HG02610 (cell line): ENCODE data around the gene UST.
A peak's percentile ranks its signal among the peaks of the same experiment; 100 is the strongest.
"Not testable (repeated sequence)": the region's sequence is repeated elsewhere in the genome, so short reads cannot be mapped to it uniquely, and the experiment has no call there.

Source experiments
- ATAC-seq: cut with Tn5 transposase; IDR thresholded peaks from one replicate; pipeline ENCODE4 v1.9.1; 2021; ENCODE audit warnings: mild to moderate bottlenecking, moderate library complexity; ENCODE audit not compliant: unreplicated experiment

Gene UST

DNA sequence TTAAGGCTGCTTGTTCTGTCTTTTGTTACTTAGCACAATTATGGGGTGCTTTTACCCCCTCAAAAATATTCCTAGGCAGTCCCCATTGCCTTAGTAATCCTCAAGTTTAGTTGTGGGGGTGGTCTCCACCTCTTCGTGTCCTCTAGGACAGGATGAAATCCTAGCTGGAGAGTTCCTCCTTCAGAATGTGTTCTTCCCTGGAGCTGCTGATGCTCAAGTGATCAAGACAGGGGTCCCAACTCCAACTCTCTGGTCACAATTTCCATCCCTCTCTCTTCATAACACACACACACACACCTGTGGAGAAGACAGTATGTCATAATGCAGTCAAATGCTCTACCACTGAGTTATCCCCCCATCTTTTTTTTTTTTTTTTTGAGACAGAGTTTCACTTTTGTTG lies 280.7 kb downstream of the UST start:
- ATAC-seq = no peak

DNA sequence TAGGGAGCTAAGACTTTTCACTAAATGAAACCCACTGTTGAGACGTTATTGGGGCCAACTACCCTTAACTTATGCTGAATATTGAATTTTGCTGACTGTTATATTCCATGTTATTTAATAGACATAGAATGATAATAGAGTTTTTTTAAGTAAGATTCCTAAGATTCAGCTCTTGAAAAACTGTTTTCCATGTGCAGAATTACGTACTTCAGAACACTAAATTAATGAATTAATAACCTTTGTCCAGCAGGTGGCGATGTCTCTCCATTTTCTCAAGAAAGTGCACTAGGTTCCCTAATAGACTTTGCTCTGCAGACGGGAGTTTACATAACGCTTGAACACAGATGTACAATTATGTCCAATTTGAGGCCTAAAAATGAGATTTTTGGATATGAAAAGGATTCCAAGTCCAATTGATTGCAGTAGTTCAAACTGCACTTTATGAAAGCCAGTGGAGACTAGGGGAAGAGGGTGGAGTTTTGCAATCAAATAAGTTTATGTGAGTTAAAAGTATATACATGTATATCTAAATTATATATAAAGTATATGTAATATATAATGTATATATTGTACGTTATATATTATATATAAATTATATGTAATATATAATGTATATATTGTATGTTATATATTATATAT lies 282.1 kb downstream of the UST start:
- no peak for ATAC-seq

DNA sequence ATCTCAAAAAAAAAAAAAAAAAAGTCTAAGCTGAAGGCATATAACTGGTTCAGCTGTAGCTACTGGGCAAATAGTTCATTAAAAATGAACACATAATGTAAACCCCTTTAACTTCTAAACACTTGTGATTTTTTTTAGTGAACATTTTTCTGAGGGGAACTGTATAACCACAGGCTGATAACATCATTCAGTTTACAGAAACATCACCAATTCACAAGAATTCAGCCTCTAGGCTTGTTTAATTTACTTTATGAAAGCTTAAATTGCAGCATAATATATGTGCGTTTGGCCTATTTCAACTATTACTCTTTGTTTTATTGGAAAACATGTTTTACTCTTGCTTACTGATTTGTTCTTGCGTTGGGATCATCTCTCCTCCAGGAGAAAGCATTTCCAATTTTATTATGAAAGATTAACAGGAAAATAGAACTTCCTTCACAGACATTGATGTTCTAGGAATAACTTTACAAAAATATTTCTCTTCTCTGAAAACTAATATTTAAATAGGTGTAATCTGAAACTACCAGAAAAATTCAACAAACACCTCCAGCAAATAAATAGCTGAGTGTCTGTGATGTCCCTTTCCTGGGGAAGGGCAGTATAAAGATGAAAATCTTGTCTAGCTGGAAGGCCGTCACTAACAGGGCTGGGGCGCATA lies 284.5 kb downstream of the UST start:
- ATAC-seq = no peak

DNA sequence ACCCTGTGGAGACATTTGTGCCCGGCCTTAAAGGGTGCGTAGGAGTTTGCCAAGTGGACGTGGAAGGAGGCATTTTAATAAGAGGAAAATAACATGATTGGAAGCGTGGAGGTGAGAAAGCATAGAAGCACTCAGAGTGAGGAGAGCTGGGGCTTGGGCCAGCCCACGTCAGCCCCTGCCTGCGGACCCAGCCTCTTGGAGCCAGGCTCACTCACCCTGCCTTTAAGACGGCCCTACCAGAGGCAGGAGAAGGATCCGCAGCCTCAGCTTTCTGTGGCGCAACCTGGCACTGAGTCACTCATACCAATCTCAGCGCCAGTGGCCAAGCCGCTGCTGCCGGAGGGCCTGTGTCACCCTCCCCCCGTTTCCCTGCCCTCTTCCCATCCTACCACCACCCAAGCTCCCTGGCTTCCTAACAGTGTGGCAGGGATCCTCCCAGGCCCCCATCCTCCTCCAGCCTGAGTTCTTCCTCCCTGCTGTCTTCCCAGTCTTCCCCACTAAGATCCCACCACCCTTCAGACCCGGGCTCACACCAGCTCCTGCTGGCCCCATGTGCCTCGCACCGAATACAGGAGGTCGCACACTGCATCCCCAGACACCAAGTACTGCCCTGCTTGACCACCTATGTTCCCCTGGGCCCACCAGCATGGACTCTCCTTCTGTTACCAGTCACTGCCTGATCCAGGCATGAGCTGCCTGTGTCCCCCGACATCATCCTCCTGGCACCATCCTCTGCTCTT lies 285.2 kb downstream of the UST start:
- ATAC-seq = peak; percentile 9

DNA sequence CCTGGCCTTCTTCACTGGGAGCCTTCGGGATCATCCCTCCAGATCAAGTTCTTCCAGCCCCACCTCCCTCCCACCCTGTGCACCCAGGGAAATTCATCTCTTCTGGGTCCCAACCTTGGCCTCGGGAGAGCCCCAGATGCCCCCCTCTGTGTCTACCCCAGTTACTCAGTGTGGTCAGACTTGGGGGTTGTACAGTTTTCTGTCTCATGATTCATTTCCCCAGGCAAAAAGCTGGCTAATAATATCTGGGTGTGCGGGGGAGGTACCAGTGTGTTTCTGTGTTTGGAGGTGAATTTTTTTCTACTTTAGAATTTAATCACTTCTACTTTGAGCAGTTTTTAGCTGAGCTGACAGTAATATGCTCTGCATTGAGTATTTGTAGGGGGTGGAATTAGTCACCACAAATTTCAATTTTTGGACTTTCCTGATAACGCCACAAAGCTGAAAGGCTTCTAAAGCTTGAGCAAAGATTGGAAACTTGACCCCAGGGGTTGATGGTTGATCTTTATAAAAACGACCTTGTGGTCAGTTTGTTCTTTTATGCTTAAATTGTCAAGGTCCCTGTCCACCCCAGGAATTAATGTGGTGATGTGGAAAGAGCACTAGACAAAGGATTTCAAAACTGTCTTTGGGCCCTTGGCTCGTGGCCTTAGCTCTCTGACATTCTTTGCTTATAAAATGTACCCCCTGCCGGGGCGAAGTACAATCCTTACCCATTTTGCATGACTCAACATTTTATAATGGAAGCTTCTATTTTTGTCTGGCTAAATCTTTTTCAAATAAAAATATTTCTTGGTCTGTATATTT lies 286.0 kb downstream of the UST start:
- ATAC-seq = peak; percentile 83

DNA sequence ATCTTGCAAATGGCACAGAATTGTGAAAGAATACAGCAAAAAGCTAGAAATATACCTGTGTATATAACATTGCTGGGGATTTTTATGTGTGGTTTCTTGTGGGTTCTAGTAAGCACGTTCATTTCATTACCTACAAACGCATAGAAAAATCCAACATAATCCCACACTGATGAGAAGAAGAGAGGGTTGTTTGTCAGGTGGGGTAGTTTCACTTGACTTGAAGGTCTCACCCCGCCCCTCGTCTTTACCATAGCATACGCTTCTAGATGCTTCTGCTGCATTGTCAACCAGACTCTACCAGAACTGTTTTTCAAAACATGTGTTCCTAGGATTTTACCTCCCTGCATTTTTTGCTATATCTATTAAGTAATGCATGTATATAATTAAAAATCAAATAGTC lies 286.6 kb downstream of the UST start:
- peak; percentile 47 for ATAC-seq

DNA sequence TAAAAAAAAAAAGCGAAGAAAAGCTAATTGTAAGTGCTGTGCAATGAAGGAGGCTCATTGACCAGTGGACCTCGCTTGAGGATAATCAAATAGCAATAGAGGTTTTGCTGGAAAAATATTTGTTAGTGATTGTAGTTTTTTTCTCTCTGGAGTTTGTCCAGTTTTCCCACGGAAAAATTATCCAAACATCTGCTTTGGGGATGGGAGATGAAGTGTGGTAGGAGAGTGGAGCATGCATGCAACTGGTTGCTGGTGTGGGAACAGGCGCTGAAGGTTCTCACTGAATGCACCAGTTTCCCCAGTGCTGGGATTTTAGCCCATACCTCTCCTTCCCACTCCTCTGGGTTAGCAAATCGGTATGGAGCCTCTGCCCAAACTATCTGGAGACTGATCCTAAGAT lies 288.9 kb downstream of the UST start:
- no peak for ATAC-seq

DNA sequence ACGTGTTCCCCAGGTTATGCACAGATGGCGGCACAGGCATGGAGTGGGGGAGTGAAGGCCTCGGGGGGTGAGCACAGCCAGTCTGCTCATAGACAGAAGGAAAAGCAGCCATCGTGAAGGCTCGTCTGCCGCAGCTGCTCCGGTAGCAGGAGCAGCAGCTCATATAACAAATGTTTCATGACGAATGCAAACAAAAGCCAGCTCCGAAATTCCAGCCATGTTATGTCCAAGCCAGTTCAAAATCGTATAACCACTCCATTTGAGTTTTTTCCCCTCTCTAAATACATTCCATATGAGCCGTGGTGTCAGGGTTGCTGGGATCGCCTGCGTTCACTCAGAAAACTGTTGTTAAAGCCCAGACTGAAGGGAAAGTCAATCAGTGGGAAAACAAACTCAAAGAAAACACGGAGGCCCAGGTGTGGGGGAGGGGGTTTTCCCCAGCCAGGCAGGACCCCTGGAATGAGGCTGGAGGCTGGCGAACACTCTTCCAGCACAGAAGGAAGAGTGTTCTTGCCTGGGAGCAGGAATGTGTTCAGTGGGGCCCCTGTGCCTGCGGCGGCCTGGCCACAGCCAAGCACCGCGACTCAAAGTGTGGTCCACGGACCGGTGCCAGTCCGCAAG lies 290.3 kb downstream of the UST start:
- ATAC-seq = no peak

DNA sequence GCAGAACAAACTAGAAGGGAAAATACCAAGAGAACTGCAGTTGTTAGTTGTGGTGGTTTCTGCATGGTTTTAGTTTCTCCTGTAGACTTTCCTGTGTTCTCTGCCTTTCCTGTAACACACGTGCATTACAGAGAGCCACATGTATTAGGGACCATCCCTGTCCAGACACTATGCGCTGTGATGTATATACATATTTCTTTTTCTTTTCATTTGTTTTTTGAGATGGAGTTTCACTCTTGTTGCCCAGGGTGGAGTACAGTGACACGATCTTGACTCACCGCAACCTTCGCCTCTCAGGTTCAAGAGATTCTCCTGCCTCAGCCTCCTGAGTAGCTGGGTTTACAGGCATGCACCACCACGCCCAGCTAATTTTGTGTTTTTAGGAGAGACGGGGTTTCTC lies 292.2 kb downstream of the UST start:
- not testable (repeated sequence) for ATAC-seq

DNA sequence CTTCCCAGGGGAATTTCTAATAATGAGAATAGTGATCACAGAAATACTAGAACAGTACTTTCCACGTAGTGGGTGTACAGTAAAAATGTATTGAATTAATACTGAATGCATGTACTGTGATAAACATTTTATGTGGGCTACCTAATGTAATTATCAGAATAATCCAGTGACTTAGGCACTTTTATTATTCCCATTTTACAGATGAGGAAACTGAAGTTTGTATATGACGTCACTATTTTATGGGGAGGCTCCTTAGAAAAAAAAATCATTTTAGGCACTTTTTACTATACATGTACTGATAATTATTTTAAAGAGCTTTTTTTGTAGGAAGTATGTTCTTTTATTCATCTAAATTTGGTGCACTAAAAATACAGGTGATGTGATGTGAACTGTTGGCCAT lies 295.1 kb downstream of the UST start:
- no peak for ATAC-seq

DNA sequence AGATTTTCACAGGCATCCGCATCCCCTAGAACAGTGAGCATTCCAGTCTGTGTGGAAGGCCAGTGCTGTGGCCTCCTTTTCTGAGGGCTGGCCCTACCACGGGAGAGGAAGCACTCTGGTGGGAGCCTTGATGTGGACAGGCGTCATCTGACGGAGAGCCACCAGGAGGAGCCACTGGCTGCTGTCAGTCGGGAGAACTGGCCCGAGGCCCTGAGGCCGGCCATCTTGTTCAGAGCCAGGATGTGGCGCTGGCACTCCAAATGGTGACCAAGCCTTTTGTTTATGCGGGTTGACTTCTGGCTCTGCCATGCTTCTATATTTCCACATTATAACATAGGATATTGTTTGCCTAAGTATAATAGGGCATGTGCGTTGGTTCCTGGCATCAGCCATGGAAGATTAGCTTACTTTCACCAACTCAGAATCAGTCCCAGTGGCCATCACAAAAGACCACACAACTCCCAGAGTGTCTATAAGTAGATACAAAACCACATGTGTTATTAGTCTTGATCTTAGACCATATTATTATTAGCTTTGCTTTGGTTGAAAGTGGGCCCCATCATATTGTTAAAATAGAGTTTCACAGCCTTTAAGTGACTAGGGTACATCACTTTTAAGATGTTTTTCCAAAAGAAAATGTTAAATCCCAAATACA lies 296.8 kb downstream of the UST start:
- no peak for ATAC-seq

DNA sequence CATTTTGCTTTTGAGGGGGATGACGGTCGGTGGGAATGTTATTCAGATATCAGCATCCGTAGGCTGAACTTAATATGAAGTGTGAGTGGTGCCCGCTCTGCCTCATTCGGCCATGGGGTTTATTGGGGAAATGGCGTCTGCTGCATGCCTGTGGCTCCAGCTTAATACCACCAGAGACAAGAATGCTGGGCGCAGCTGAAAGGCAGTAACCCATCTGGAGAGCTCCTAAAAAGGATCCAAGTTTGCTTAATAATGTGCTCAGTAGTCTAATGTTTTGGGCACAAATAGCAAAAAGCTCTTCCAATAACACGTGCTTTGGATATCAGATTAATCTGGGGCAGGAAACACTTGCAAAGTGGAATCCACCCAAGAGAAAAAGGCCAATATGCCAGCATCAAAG lies 297.7 kb downstream of the UST start:
- no peak for ATAC-seq

DNA sequence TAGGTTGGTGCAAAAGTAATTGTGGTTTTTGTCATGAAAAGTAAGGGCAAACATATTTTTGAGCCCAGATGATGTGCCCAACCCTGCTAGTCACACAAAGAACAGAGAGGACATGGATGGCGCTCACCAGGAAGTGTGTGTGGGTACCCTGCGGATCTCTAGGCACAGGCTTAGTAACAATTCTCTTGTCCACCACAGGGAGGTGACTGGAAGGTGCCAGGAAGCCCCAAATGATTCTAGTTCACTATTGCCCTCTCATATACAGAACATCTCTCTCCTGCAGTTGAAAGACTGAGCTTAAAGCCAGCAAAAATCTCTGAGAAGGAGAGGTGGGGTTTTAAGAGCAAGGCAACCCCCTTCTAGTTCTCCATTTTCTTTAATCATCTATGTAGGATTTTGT lies 298.6 kb downstream of the UST start:
- peak; percentile 66 for ATAC-seq

DNA sequence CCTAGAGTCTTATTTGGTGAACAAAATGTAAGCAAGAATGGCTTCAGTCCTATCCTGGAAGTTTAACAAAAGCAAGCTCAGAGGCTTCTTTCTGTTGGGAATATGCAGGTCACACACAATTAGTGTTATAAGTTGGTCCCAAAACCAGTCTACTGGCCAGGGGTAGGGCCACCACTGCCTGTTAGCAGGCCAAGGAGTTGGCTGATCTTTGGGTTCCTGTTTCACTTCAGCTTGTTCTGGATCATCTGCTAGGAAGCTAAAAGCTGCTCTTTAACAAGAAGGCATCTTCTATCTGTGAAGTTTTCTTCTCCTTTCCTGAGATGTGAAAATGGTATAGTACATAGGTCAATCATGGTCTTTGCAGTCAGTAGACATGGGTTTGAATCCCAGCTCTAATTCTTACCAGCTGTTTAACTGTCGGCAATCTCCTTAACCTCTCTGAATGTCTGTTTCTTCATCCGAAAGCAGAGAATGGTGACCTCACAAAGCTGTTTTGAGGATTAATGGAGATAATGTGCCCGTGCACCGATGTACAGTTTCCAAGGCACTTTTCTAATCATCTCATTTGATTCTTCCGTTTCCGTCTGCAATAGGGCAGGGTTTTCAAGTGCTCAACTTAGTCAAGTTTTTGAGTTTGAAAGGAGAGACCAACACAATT lies 299.5 kb downstream of the UST start:
- ATAC-seq = no peak

DNA sequence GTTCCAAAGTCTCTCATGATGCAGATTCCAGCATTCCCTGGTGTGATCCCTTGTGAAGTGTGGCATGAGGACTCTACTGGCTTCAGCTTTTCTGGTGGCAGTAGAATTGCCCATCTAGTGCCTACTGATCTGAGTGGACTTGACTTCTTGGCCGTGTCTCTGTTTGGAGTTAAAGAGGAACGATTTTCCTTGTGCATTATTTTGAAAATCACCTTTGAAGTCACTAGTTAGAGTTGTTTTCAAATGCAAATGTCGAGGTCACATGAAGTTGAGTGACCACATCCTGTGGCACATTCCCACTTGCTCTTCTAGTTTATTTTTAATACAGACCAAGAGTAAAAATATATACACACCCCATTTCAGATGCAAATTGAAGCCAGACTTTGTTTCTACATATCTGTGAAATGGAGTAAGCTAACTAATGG lies 300.0 kb downstream of the UST start:
- peak; percentile 62 for ATAC-seq

DNA sequence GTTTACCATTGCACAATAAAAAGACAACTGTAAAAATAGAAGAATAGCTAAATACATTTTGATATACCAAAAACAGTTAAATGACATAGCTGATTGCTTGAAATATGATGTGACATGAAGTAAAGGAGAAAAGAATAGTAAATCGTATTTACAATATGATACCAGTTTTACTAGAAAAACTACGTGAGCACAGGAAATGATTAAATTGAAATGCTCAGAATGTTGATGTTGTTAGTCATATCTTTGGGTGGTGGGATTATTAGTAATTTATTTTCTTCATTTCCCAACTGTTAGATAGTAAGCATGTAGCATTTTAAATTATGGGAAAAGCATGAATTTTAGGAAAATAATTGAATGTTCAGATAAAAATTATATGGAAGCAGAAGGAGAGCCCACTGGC lies 302.4 kb downstream of the UST start:
- ATAC-seq = no peak

DNA sequence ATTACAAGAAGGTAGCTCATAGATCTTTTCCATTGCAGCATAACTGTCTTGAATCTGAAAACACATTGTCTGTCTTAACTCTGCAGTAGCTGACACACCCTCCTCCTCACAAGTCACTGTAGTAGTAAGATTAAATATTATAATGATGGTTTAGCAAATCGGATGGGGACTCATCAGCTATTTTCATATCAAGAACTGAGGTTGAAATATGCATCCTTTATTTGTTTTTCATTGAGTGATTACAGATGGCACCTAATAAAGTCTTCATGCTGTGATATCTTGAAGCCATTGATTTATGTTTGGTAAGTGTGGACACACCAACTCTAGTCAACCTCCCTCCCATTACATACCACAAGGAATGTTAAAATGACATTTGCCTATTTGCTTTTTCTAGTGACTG lies 303.3 kb downstream of the UST start:
- no peak for ATAC-seq

DNA sequence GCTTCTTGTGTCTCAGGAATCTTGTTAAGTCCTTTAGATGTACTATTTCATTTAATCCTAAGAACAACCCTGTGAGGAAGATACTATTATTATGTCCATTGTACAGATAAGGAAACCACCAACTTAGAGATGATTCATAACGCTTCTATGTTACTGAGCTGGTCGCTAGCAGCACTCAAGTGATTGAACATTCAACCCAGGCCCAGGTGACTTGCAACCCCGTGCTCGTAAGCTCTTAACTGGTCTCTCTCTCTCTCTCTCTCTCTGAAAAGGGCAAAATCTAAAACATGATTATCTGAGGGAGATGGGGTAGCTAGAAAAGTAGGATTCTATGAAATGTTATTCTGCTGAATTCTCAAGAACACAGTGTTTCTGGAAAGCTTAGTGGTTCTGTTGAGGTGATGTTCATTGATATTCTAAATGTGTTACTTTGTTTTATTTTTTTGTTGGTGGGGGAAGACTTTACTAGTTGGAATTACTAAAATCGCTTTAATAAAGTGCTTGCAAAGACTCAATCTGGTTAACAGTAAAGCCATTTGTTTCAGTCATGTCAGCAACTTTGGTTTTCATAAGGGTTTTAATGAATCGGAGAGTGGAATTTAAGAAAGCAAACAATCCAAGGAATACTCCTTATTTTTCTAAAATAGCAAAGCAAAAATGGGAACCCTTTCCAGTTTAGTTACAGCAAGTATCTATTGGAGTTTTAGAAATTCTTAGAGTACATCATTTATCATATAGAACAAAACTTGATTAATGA lies 305.7 kb downstream of the UST start:
- peak; percentile 67 for ATAC-seq

DNA sequence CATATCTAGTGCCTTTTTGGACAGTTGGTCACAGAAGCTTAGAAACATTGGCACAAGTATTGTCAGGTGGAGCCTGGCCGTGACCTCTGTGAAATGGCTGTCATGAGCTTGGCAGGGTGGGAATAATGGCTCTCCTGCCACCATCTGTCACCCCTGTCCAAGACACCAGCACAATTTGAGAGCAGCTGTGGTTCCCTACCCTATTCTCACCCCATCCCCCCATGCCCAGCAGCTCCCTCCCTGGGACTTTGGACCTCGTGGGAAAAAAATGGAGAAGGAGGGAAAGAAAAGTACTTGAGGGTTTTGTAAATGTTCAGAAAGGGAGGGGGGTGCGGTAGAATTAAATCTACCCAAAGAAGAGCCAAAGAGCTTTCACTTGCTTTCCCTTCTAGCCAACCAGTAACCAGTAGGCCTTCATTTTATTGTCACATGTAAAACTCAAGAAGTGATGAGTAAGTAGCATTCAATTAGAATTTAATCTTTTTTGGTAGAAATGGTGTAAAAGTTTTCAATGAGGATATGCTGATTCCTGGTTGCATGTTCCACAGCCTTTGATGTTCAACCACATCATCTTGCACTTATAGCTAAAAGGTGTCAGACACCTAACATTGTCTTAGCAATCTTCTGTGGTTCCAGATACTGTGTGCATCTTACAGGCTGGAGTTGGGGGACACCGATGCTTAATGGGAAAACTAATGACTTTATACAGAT lies 307.2 kb downstream of the UST start:
- no peak for ATAC-seq
